OCI-LY1 (cell line): ENCODE results near the gene CBX8.

Experiments
- CTCF ChIP-seq: fragments of 200-600 bp; sonication (generic), shearing (Covaris generic); IDR thresholded peaks from 2 replicates; pipeline ENCODE4 v1.5.1; 2017; ENCODE audit warnings: mild to moderate bottlenecking, antibody characterized with exemption, low read length, moderate library complexity, mixed read lengths
- EZH2 ChIP-seq: fragments of 200-600 bp; sonication (generic), shearing (Covaris generic); IDR thresholded peaks from 2 replicates; pipeline ENCODE4 v1.8.0; 2017; ENCODE audit warnings: borderline replicate concordance, mixed run types, mild to moderate bottlenecking, antibody characterized with exemption, low read length, moderate library complexity, mixed read lengths

GRCh38 chr17:79746889-79747507 is 49.9 kb downstream of the CBX8 start:
- no peak for TF ChIP-seq EZH2
- no peak for TF ChIP-seq CTCF
